Lower leg skin (tissue), 3 donors: Measurements from ENCODE around the gene RTN3.

Experiments
- POLR2A ChIP-seq, 2 donors: fragments of 450-650 bp; IDR thresholded peaks; one replicate each; pipeline ENCODE4 v1.6.1; 2016 to 2017; ENCODE audit warnings: antibody characterized with exemption in 2 of 2, mild to moderate bottlenecking in 1 of 2, moderate library complexity in 1 of 2
- TF ChIP-seq, protein P1 (sequence below), 3 donors: fragments of 450-650 bp; IDR thresholded peaks; one replicate each; pipeline ENCODE4 v1.5.1; 2016; ENCODE audit warnings: antibody characterized with exemption in 3 of 3, mild to moderate bottlenecking in 3 of 3, moderate library complexity in 2 of 3

DNA sequence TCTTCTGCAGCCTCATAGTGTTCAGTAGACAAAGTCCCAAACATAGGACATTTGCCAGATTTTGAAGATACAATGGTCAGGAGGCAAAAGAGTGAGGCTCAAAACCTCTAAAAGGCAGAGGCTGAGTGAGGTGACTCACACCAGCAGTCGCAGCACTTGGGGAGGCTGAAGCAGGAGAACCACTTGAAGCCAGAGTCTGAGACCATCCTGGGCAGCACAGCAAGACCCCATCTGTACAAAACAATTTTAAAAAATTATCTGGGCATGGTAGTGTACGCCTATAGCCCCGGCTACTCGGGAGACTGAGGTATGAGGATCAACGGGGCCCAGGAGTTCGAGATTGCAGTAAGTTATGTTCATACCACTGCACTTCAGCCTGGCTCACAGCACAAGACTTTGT is 101.4 kb downstream of the RTN3 start:
- TF ChIP-seq, protein P1, sequence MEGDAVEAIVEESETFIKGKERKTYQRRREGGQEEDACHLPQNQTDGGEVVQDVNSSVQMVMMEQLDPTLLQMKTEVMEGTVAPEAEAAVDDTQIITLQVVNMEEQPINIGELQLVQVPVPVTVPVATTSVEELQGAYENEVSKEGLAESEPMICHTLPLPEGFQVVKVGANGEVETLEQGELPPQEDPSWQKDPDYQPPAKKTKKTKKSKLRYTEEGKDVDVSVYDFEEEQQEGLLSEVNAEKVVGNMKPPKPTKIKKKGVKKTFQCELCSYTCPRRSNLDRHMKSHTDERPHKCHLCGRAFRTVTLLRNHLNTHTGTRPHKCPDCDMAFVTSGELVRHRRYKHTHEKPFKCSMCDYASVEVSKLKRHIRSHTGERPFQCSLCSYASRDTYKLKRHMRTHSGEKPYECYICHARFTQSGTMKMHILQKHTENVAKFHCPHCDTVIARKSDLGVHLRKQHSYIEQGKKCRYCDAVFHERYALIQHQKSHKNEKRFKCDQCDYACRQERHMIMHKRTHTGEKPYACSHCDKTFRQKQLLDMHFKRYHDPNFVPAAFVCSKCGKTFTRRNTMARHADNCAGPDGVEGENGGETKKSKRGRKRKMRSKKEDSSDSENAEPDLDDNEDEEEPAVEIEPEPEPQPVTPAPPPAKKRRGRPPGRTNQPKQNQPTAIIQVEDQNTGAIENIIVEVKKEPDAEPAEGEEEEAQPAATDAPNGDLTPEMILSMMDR (IDR thresholded peaks at IDR 0.05), result no peak
- TF ChIP-seq POLR2A (IDR thresholded peaks at IDR 0.05), result no peak
